GM12864 (cell line): ENCODE results near the gene RPGRIP1.

Experiments
- DNase-seq: peaks from one replicate; pipeline ENCODE4 v3.0.0-alpha.2; 2011; ENCODE audit warnings: low read depth
- H3K4me3 ChIP-seq: 2 replicates; pipeline ENCODE4 v1.5.1; 2011; ENCODE audit warnings: mild to moderate bottlenecking, low read depth, low read length, control low read depth
- TF ChIP-seq, protein P1 (sequence below): IDR thresholded peaks from 2 replicates; pipeline ENCODE4 v1.5.1; 2011; ENCODE audit warnings: low read depth, mild to moderate bottlenecking, moderate library complexity, low read length, control low read depth, inconsistent platforms; ENCODE audit errors: missing control alignments

RPGRIP1 gene

DNA sequence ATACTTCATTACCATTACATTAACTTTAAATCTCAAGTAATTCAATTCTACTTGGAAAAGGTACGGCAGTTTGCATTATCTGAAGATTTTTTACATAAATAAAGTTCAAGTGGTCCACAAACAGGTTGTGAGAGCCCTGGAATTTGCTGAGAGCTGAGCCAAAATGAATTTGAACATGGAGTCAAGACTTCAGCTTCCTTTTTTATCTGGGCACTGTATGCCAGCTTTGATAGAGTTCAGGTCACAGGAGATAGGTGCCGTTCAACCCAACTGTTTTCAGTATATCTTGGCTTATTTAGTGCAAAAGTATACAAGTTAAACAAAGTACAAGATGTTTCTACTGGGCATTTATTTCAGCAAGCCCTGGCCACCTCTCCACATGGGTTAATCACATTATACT lies 39.5 kb upstream of the RPGRIP1 start:
- H3K4me3 ChIP-seq, result no peak overlapping the region
- no peak for DNase-seq
- TF ChIP-seq, protein P1, sequence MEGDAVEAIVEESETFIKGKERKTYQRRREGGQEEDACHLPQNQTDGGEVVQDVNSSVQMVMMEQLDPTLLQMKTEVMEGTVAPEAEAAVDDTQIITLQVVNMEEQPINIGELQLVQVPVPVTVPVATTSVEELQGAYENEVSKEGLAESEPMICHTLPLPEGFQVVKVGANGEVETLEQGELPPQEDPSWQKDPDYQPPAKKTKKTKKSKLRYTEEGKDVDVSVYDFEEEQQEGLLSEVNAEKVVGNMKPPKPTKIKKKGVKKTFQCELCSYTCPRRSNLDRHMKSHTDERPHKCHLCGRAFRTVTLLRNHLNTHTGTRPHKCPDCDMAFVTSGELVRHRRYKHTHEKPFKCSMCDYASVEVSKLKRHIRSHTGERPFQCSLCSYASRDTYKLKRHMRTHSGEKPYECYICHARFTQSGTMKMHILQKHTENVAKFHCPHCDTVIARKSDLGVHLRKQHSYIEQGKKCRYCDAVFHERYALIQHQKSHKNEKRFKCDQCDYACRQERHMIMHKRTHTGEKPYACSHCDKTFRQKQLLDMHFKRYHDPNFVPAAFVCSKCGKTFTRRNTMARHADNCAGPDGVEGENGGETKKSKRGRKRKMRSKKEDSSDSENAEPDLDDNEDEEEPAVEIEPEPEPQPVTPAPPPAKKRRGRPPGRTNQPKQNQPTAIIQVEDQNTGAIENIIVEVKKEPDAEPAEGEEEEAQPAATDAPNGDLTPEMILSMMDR, result no peak

DNA sequence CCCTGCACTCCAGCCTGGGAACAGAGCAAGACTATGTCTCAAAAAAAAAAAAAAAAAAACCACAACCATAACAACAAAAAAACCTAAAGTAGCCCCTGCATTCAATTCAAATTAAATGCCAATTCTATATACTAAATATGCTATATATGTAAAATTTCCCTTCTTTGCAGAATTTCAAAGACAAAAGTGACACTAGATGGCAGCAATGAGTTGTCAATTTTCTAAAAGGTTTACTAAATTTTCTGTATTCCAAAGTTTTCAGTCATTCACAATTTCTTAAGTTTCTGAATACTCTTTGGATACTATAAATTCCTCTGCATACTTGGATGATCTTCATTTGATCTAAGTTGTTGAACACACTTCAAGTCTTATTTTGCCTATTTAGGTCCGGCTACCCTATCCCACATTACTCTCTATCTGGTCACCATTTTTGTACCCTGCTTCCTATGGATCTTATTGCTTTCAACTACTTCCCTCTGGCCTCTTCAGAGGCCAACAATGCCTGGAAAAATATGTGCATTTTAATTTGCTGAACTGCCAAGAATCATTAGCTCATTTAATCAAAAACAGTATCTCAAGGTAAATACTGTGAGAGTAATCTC lies 38.6 kb upstream of the RPGRIP1 start:
- H3K4me3 ChIP-seq, result no peak overlapping the region
- TF ChIP-seq, protein P1, result peak; percentile 14
- no peak for DNase-seq

DNA sequence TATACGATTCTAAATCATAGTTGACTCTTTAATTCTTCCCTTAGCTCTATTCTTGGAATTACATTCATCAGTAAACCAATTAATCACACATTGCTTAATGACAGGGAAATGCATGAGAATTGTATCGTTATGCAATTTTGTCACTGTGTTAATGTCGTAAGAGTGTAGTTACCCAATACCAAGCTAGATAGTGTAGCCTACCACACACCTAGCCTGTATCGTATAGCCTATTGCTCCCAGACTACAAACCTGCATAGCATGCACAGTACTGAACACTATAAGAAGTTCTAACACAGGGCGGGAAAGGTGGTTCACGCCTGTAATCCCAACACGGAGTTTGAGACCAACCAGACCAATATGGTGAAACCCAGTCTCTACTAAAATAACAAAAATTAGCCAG lies 35.3 kb upstream of the RPGRIP1 start:
- no peak overlapping the region for H3K4me3 ChIP-seq
- TF ChIP-seq, protein P1, result no peak
- DNase-seq, result no peak

DNA sequence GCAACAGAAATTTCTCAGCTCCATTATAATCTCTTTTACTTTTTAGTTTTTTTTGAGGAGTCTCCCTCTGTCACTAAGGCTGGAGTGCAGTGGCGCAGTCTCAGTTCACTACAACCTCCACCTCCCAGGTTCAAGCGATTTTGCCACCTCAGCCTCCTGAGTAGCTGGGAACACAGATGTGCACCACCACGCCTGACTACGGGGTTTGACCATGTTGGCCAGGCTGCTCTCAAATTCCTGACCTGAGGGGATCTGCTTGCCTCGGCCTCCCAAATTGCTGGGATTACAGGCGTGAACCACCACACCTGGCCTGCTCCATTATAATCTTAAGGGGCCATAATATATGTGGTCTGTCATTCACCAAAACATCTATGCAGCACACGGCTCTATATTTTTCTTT lies 34.1 kb upstream of the RPGRIP1 start:
- DNase-seq, result no peak
- TF ChIP-seq, protein P1, result no peak
- H3K4me3 ChIP-seq, result no peak overlapping the region

DNA sequence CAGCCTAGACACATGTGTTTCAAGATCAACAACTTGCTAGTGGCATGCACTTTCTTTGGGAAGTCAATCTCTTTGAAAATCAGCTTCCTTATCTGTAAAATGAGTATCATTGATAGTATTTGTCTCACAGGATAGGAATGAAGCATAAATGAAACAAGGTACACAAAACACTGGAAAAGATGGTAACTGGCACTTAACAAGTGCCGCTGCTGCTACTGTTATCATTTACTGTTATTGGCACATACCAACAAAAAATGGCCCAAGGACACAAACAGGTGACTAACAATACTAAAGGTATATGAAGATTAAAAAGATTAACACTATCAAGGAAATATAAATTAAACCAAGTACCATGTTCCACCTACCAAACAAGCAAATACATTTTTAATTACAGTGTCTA lies 31.5 kb upstream of the RPGRIP1 start:
- no peak for DNase-seq
- H3K4me3 ChIP-seq, result no peak overlapping the region
- TF ChIP-seq, protein P1, result no peak

DNA sequence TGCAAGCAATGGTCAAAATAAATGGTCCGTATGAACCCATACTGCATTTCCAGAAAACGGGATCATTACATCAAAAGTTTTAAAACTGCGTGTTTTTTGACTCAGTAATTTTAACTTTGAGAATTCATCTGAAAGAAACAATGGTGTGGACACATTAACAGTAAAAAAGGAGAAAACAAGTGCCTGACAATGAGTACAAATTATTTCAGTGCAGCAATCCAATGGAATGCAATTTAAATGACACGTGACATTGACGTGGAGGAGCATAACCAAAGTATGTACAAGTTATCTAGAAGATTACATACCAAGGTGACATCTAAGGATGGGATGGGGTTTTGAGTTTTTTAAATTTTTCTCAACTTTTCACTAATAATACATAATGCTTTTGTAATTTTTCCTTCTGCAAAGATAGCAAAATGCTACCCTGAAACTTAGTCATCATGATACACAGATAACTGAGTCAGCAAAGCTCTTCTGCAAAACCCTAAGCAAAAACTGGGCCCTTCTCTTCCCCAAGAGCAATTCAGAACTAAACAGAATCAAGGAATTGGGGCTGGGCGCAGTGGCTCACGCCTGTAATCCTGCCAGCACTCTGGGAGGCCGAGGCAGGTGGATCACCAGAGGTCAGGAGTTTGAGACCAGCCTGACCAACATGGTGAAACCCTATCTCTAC lies 31.0 kb upstream of the RPGRIP1 start:
- DNase-seq, result no peak
- no peak overlapping the region for H3K4me3 ChIP-seq
- TF ChIP-seq, protein P1, result no peak

DNA sequence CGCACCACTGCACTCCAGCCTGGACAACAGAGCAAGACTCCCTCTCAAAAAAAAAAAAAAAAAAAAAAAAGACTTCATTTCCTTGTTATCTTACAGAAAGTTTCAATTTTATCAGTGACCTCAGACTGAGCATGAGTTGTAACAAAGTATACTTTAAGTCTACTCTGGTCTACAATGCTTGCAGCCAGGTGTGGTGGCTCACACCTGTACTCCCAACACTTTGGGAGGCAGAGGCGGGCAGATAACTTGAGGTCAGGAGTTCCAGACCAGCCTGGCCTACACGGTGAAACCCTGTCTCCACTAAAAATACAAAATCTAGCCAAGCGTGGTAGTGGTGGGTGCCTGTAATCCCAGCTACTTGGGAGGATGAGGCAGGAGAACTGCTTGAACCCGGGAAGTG lies 28.7 kb upstream of the RPGRIP1 start:
- H3K4me3 ChIP-seq, result no peak overlapping the region
- no peak for DNase-seq
- TF ChIP-seq, protein P1, result no peak
